K562 (cell line): Measurements from ENCODE around the gene UQCRC2. TPM values are rescaled to one million over a fixed set of nuclear protein-coding genes. Genes with fewer than 3 reads are reported as not detected.

Experiments
- CBFA2T2 ChIP-seq: fragments of 450-650 bp; conservative IDR thresholded peaks from 2 replicates; pipeline ENCODE4 v1.6.1; 2017; ENCODE audit warnings: mild to moderate bottlenecking
- CC2D1A ChIP-seq: fragments of 450-650 bp; IDR thresholded peaks from 2 replicates; pipeline ENCODE4 v1.6.1; 2017; ENCODE audit warnings: mild to moderate bottlenecking
- LEF1 ChIP-seq: fragments of 450-650 bp; IDR thresholded peaks from 2 replicates; pipeline ENCODE4 v1.6.1; 2016; ENCODE audit warnings: mild to moderate bottlenecking
- MIER1 ChIP-seq: fragments of 450-650 bp; IDR thresholded peaks from 2 replicates; pipeline ENCODE4 v1.6.1; 2016; ENCODE audit warnings: antibody characterized with exemption, mild to moderate bottlenecking, low read depth
- NCOA4 ChIP-seq: fragments of 450-650 bp; IDR thresholded peaks from 2 replicates; pipeline ENCODE4 v1.6.1; 2018; ENCODE audit warnings: mild to moderate bottlenecking; ENCODE audit not compliant: partially characterized antibody
- NR2C1 ChIP-seq, 2 experiments: fragments of 450-650 bp; IDR thresholded peaks; 2 replicates each; pipeline ENCODE4 v1.6.1; 2017; ENCODE audit warnings: mild to moderate bottlenecking in 2 of 2, antibody characterized with exemption in 1 of 2, inconsistent platforms in 1 of 2, missing compliant biosample characterization in 1 of 2, missing genetic modification characterization in 1 of 2
- OTX1 ChIP-seq: fragments of 450-650 bp; formaldehyde crosslinking; IDR thresholded peaks from 2 replicates; pipeline ENCODE4 v1.4.0; 2022; ENCODE audit warnings: mild to moderate bottlenecking
- POU5F1 ChIP-seq: fragments of 150-350 bp; IDR thresholded peaks from 2 replicates; pipeline ENCODE4 v1.6.1; 2014; ENCODE audit warnings: borderline replicate concordance, low read length, low read depth, mild to moderate bottlenecking; ENCODE audit not compliant: partially characterized antibody
- RAD51 ChIP-seq: fragments of 450-650 bp; IDR thresholded peaks from 2 replicates; pipeline ENCODE4 v1.7.1; 2016; ENCODE audit warnings: low read depth, mild to moderate bottlenecking, borderline replicate concordance
- SAFB2 ChIP-seq: fragments of 200-400 bp; formaldehyde crosslinking; IDR thresholded peaks from 2 replicates; pipeline ENCODE4 v1.6.1; 2018; ENCODE audit warnings: borderline replicate concordance, low read length, low read depth, moderate library complexity; ENCODE audit not compliant: severe bottlenecking
- SPI1 ChIP-seq: IDR thresholded peaks from 2 replicates; pipeline ENCODE4 v1.6.1; 2011; ENCODE audit warnings: low read depth, low read length, control low read depth, borderline replicate concordance
- U2AF1 ChIP-seq: fragments of 200-400 bp; formaldehyde crosslinking; optimal IDR thresholded peaks from 2 replicates; pipeline ENCODE3; 2017; ENCODE audit warnings: mild to moderate bottlenecking, low read depth, low read length, moderate library complexity
- ZBTB8A ChIP-seq: fragments of 450-650 bp; IDR thresholded peaks from 2 replicates; pipeline ENCODE4 v1.6.1; 2018; ENCODE audit warnings: mild to moderate bottlenecking, moderate library complexity; ENCODE audit not compliant: partially characterized antibody
- ZBTB9 ChIP-seq: fragments of 450-650 bp; formaldehyde crosslinking; IDR thresholded peaks from 2 replicates; pipeline ENCODE4 v1.4.0; 2020; ENCODE audit warnings: mild to moderate bottlenecking, moderate library complexity
- ZKSCAN8 ChIP-seq: fragments of 200-800 bp; sonication (Bioruptor generic); IDR thresholded peaks from 2 replicates; pipeline ENCODE4 v1.6.1; 2016; ENCODE audit warnings: missing genetic modification characterization, missing compliant biosample characterization
- ZNF124 ChIP-seq: sonication (generic); formaldehyde crosslinking; IDR thresholded peaks from 2 replicates; pipeline ENCODE4 v1.8.1; 2022; ENCODE audit warnings: missing genetic modification reagents
- ZNF764 ChIP-seq: fragments of 250-450 bp; sonication (Bioruptor Pico); IDR thresholded peaks from 2 replicates; pipeline ENCODE4 v1.4.0; 2020; ENCODE audit warnings: low read depth, mild to moderate bottlenecking, moderate library complexity
- polyA plus RNA-seq, 8 experiments: library from polyadenylated mRNA; depleted of rRNA in 4 of 8; stranded (reverse) in 5 of 8; unstranded in 3 of 8; fragments of >200 nt; fragmentation: Nextera tagmentation in 2 of 8; fragmentation: Illumina TruSeq in 1 of 8; extraction: Ambion mirVana in 2 of 8; extraction: Trizol in 1 of 8; gene quantifications; 2 replicates each; pipeline versions ENCODE4 v1.2.1 to v1.2.3, GENCODE V29; 2011 to 2014; ENCODE audit warnings: inconsistent platforms in 1 of 8, missing spikeins in 1 of 8
- total RNA-seq, 7 experiments: library from RNA; depleted of rRNA in 6 of 7; stranded (reverse); fragments of >200 nt in 6 of 7; fragmentation: Illumina TruSeq in 2 of 7; extraction: Trizol in 2 of 7; gene quantifications; 2 replicates each; pipeline versions ENCODE4 v1.2.1 to v1.2.3, GENCODE V29; 2011 to 2021; ENCODE audit warnings: low replicate concordance in 1 of 7
- TF ChIP-seq, protein P1 (sequence below): fragments of 450-650 bp; IDR thresholded peaks from 2 replicates; pipeline ENCODE4 v1.6.1; 2017; ENCODE audit warnings: antibody characterized with exemption, mild to moderate bottlenecking
- TF ChIP-seq, protein P2 (sequence below): fragments of 200-800 bp; sonication (Bioruptor generic); IDR thresholded peaks from 2 replicates; pipeline ENCODE4 v1.6.1; 2017; ENCODE audit warnings: missing genetic modification characterization, missing compliant biosample characterization
- TF ChIP-seq, protein P3 (sequence below): fragments of 450-650 bp; formaldehyde crosslinking; IDR thresholded peaks from 2 replicates; pipeline ENCODE4 v1.4.0; 2020; ENCODE audit warnings: mild to moderate bottlenecking, mixed read lengths

Gene UQCRC2
- total and polyA plus RNA-seq, 9 of the 15 experiments (the other 6 are each of a cell fraction or from before 2014, with no cell fraction given): 177 to 516 (median 319) TPM

- TF ChIP-seq, protein P1, sequence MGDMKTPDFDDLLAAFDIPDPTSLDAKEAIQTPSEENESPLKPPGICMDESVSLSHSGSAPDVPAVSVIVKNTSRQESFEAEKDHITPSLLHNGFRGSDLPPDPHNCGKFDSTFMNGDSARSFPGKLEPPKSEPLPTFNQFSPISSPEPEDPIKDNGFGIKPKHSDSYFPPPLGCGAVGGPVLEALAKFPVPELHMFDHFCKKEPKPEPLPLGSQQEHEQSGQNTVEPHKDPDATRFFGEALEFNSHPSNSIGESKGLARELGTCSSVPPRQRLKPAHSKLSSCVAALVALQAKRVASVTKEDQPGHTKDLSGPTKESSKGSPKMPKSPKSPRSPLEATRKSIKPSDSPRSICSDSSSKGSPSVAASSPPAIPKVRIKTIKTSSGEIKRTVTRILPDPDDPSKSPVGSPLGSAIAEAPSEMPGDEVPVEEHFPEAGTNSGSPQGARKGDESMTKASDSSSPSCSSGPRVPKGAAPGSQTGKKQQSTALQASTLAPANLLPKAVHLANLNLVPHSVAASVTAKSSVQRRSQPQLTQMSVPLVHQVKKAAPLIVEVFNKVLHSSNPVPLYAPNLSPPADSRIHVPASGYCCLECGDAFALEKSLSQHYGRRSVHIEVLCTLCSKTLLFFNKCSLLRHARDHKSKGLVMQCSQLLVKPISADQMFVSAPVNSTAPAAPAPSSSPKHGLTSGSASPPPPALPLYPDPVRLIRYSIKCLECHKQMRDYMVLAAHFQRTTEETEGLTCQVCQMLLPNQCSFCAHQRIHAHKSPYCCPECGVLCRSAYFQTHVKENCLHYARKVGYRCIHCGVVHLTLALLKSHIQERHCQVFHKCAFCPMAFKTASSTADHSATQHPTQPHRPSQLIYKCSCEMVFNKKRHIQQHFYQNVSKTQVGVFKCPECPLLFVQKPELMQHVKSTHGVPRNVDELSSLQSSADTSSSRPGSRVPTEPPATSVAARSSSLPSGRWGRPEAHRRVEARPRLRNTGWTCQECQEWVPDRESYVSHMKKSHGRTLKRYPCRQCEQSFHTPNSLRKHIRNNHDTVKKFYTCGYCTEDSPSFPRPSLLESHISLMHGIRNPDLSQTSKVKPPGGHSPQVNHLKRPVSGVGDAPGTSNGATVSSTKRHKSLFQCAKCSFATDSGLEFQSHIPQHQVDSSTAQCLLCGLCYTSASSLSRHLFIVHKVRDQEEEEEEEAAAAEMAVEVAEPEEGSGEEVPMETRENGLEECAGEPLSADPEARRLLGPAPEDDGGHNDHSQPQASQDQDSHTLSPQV: no peak
- no peak for TF ChIP-seq ZNF764 (CRISPR knock-in tag)
- TF ChIP-seq SAFB2: no peak
- TF ChIP-seq MIER1: no peak
- TF ChIP-seq, protein P2, sequence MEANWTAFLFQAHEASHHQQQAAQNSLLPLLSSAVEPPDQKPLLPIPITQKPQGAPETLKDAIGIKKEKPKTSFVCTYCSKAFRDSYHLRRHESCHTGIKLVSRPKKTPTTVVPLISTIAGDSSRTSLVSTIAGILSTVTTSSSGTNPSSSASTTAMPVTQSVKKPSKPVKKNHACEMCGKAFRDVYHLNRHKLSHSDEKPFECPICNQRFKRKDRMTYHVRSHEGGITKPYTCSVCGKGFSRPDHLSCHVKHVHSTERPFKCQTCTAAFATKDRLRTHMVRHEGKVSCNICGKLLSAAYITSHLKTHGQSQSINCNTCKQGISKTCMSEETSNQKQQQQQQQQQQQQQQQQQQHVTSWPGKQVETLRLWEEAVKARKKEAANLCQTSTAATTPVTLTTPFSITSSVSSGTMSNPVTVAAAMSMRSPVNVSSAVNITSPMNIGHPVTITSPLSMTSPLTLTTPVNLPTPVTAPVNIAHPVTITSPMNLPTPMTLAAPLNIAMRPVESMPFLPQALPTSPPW (CRISPR knock-in tag): peak; percentile 38; the same call in 1 of the 2 replicates
- TF ChIP-seq POU5F1: no peak
- TF ChIP-seq OTX1 (CRISPR knock-in tag): no peak
- peak; percentile 99 for TF ChIP-seq RAD51
- no peak for TF ChIP-seq NR2C1 (IDR thresholded peaks at IDR 0.05)
- TF ChIP-seq NR2C1 (tag; IDR thresholded peaks at IDR 0.05): no peak
- TF ChIP-seq ZBTB9 (CRISPR knock-in tag): no peak
- TF ChIP-seq, protein P3, sequence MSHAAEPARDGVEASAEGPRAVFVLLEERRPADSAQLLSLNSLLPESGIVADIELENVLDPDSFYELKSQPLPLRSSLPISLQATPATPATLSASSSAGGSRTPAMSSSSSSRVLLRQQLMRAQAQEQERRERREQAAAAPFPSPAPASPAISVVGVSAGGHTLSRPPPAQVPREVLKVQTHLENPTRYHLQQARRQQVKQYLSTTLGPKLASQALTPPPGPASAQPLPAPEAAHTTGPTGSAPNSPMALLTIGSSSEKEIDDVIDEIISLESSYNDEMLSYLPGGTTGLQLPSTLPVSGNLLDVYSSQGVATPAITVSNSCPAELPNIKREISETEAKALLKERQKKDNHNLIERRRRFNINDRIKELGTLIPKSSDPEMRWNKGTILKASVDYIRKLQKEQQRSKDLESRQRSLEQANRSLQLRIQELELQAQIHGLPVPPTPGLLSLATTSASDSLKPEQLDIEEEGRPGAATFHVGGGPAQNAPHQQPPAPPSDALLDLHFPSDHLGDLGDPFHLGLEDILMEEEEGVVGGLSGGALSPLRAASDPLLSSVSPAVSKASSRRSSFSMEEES (CRISPR knock-in tag): peak; percentile 99
- no peak for TF ChIP-seq CC2D1A
- peak; percentile 92 for TF ChIP-seq CBFA2T2
- TF ChIP-seq ZKSCAN8 (CRISPR knock-in tag): no peak
- no peak for TF ChIP-seq SPI1
- no peak for TF ChIP-seq NCOA4
- TF ChIP-seq LEF1: peak; percentile 32; the same call in 1 of the 2 replicates
- TF ChIP-seq ZNF124 (CRISPR knock-in tag): no peak
- no peak for TF ChIP-seq ZBTB8A
- no peak for TF ChIP-seq U2AF1
Measured at GRCh38 chr16:21952040-21952792, 945 bp upstream of the UQCRC2 start (continued).
